ENCODE results near the gene HDGFL2. TPM values are rescaled to one million over a fixed set of nuclear protein-coding genes. Genes with fewer than 3 reads are reported as not detected.

The HDGFL2 gene
- 30.3 TPM for total RNA-seq
- long read RNA-seq, transcript HDGFL2-208 (16 exons, 2,281 nt): major isoform, 46 of 112 reads
- long read RNA-seq, transcript HDGFL2-210 (16 exons, 2,255 nt): minor isoform, 16 of 112 reads
- long read RNA-seq, partial matches to known transcripts: 20 of 112 reads
- long read RNA-seq, other reads (novel, unspliced or antisense): 30 of 112 reads

DNA sequence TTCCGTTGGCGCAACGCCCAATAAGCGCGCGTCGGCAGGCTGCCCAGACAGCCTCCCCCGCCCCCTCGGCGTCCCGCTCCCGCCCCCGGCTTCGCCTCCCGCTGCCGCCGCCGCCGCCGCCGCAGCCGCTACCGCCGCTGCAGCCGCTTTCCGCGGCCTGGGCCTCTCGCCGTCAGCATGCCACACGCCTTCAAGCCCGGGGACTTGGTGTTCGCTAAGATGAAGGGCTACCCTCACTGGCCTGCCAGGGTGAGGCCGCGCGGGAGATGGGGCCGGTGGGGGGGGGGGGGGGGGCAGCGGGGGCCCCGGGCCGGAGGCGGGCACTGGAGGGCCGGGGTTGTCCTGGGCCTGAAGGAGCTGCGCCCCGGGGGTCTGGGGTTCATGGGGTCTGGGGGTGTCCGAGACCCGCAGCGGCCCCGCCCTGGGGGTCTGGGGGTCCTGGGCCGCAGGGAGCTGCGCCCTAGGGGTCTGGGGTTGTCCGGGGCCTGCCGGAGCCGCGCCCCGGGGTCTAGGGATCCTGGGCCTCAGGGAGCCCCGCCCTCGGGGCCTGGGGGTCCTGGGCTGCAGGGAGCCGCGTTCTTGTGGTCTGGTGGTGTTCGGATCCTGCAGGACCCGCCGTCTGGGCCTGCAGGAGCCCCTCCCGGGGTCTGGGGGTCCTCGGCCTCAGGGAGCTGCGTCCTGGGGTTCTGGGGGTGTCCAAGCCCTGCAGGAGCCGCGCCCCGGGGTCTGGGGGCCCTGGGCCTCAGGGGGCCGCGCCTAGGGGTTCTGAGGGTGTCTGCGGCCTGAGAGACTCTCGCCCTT is at the start of gene HDGFL2:
Gene HDGFL2, plus strand, starts transcription at position 124 of the 801 bp plus-strand sequence. Its CDS starts 54 bp downstream, at position 178.
- intact Hi-C loops (cut with micrococcal nuclease): no loop called here
- DNase-seq (peak; percentile 41), ATAC-seq (no peak)

DNA sequence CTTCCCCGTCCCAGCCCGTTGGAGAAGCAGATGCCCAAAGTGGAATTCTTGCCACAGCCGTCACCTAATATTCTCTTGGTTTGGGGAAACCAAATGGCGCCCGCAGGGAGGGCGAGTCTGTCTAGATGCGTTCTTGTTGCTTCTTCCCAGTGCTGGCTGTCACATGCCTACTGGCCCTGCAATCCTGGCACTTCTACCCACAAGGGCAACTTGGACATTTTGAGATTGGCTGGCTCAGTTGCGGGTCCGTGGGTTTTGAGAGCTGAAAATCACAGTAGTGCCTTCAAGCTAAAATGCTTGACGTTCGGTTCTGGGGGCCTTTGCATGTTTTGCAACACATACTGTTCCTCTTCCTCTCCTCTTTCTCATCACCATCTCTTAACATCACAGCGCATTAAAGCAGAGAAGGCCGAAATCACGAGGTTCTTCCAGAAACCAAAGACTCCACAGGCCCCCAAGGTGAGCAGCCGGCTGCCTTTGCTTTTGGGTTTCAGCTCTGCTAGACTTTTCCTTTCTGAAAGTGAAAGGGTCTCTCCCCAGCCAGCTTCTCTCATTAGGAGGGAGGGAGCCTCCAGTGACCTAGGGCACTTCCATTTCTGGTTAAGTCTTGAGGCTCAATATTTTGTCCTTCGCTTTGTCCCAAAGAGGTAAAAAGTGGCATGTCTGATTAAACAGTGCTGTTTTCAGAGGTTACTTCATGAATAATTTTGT is 48.5 kb upstream of the HDGFL2 start:
- intact Hi-C loops (cut with micrococcal nuclease): no loop called here
- no peak for ATAC-seq
- no peak for DNase-seq

DNA sequence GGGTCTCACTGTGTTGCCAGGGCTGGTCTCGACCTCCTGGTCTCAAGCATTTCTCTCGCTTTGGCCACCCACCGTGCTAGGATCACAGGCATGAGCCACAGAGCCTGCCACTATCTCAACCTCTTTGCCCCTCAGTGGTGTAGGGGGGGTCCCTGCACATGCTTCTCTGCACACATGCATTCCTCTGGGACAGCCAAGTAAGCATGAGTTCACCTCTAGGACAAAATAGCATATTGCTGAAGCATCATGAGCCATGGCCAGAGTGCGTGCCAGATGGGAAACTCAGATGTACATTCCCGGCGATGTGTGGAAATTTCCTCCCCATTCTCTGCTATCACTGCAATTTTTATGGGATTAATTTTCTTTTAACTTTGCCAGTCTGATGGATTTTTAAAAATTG is 46.6 kb upstream of the HDGFL2 start:
- no peak for DNase-seq
- intact Hi-C loops (cut with micrococcal nuclease): no loop called here
- no peak for ATAC-seq

DNA sequence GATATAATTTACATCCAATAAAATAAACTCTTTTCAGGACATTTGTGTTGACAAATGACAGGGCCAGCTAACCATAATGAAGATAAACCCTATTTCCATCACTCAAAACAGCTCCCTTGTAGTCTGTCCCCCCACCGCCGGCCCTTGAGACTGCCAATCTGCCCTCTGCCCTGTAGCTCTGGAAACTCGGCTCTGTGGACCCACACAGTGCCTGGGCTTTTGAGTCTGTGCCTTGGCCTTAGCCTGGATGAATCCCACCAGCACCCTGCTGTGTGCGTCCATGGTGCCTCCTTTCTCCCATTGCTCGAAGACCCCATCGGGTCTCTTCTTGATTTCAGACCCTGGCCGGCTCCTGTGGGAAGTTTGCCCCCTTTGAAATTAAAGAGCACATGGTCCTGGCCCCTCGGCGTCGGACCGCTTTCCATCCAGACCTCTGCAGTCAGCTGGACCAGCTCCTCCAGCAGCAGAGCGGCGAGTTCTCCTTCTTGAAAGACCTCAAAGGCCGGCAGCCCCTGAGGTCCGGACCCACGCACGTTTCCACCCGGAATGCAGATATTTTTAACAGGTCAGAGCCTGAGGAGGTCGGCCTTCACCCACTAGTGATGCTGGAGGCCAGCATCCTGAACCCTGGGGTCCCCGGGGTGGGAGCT is 43.6 kb upstream of the HDGFL2 start:
- DNase-seq (no peak), ATAC-seq (no peak)
- intact Hi-C loops (cut with micrococcal nuclease): no loop called here

DNA sequence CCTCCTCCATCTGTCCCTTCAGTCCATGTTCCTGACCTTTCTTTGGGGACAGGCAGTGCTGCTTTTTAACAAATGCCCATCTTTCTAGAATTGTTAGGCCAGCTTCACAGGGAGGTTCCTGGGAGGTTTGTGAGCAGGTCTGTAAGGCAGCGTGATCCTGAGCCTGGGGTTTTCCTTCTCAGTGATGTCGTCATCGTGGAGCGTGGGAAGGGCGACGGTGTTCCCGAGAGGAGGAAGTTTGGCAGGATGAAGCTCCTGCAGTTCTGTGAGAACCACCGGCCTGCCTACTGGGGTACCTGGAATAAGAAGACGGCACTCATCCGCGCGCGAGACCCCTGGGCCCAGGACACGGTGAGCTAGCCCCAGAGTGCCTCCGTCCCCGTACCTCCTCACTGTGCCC is 42.8 kb upstream of the HDGFL2 start:
- intact Hi-C loops (cut with micrococcal nuclease): no loop called here
- DNase-seq (no peak), ATAC-seq (no peak)

DNA sequence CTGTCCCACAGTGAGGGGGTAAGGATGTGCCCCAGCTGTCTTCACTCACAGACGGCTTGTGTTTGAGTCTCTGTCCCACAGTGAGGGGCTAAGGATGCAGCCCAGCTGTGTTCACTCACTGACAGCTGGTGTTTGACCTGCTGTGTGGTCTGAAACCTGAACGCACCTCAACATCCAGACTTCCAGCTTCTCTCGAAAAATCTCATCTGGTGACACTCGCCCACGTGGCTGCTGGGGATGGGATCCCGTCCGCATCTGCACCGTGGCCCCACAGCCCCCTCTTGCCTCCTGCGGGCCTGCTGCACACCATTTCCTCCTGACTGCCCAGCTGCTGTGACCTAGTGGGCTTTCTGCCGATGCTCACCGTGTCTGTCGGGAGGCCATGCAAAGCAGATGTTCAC is 42.3 kb upstream of the HDGFL2 start:
- ATAC-seq (no peak), DNase-seq (no peak)
- intact Hi-C loops (cut with micrococcal nuclease): no loop called here

DNA sequence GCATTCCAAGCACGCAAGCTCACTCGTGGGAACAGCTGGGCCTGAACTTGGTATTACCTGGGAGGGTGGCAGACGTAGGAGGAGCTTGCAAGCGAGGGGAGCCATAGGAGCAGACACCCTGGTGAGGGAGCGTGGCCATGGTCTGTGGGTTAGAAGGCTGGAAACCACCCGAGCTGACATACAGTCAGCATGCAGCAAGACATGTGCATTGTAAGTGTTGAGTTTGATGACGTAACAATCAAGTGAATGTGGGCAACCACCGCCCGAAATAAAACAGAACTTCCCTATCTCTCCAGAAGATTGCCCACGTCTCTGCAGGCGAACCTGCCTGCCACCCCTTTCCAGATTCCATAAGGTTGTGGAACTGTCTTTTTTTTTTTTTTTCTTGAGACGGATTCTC is 41.3 kb upstream of the HDGFL2 start:
- intact Hi-C loops (cut with micrococcal nuclease): no loop called here
- ATAC-seq (no peak), DNase-seq (no peak)

DNA sequence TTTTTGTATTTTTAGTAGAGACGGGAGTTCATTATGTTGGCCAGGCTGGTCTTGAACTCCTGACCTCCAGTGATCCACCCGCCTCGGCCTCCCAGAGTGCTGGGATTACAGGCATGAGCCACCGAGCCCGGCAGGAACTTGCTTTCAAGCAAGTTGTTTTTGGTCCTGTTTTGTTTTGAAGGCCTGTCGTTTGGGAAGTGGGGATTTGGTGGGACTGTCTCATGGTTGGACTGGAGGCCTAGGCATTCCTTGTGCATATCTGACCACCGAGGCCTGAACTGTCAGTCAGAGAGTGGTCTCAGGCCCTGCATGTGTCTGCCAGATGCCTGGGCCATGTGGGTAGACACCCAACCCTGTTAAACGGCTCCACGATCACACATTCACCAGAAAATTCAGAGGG is 40.8 kb upstream of the HDGFL2 start:
- intact Hi-C loops (cut with micrococcal nuclease): no loop called here
- DNase-seq (no peak), ATAC-seq (no peak)

DNA sequence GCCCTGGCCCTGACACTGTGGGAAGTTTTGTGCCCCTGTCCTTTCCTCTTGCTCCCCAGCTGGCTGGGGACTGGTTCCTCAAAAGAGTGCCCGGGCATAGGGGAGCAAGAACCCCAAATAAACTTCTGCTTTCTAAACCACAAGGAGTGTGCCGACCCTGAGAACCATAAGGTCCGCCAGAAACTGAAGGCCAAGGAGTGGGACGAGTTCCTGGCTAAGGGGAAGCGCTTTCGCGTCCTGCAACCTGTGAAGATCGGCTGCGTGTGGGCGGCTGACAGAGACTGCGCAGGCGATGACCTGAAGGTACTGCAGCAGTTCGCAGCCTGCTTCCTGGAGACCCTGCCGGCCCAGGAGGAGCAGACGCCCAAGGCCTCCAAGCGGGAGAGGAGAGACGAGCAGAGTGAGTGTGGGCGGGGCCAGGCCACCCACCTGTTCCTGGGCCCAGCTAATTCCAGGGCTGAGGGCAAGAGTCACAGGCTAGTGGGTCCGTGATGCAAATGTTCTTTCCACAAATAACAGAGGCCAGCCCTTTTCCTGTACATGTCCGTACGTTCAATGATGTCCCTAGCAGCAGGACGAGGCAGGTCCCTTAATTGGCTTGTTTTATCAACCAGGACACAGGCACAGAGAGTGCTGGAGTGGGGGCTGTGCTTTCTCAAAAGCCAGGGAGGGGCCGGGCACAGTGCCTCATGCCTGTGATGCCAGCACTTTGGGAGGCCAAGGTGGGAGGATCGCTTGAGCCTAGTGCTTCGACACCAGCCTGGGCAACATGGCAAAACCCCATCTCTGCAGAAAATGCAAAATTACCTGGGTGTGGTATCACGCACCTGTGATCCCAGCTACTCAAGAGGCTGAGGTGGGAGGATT is 40.1 kb upstream of the HDGFL2 start:
- ATAC-seq (peak; percentile 71), DNase-seq (peak; percentile 30)
- intact Hi-C loops (cut with micrococcal nuclease): no loop called here

DNA sequence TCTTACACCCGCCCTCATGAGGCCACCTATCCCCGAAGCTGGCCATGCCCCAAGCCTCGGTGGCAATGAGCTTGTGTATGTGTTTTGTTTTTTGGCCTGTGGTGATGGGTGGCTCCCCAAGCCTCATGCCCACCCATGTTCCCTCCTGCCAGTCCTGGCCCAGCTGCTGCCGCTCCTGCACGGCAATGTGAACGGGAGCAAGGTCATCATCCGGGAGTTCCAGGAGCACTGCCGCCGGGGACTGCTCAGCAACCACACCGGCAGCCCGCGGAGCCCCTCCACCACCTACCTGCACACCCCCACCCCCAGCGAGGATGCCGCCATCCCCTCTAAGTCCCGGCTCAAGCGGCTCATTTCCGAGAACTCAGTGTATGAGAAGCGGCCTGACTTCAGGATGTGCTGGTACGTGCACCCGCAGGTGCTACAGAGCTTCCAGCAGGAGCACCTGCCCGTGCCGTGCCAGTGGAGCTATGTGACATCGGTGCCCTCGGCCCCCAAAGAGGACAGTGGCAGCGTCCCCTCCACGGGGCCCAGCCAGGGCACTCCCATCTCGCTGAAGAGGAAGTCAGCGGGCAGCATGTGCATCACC is 39.1 kb upstream of the HDGFL2 start:
- ATAC-seq: no peak
- intact Hi-C loops (cut with micrococcal nuclease): no loop called here
- no peak for DNase-seq

DNA sequence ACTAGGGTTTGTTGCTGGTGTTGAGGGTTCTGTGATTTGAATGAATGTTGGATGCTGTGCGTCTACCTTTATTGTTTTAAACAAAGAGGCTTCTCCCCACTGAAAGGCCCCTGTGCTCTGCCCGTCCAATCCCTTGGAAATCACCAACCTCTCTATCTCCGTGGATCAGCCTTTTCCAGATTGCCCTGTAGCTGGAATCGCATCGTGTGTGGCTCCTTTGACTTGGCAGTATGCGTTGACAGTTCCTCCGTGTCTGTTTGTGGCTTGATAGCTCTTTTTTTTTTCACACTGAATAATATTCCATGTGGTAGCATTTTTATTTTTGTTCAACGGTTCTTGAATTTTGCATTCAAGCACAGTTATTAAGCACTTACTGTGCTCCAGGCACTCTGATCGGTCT is 37.7 kb upstream of the HDGFL2 start:
- no peak for ATAC-seq
- intact Hi-C loops (cut with micrococcal nuclease): no loop called here
- no peak for DNase-seq

DNA sequence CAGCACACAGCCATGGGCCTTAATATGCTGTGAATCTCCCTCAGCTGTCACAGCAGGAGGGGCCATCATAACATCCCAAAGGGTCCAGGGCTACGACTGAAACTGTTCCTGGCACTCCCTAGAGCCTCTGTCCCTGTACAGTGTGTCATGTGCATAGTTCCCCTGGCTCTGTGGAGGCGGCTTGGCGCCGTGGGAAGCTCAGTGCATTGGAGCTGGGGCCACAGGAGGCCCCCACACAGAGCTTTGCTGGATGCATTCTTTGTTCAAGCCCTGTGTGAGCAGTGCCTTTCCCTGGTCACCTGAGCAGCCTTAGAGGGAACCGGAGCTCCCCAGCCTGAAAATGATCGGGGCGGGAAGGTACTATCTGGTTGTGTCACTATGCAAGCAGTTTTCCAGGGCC is 35.9 kb upstream of the HDGFL2 start:
- intact Hi-C loops (cut with micrococcal nuclease): no loop called here
- ATAC-seq (no peak), DNase-seq (no peak)

DNA sequence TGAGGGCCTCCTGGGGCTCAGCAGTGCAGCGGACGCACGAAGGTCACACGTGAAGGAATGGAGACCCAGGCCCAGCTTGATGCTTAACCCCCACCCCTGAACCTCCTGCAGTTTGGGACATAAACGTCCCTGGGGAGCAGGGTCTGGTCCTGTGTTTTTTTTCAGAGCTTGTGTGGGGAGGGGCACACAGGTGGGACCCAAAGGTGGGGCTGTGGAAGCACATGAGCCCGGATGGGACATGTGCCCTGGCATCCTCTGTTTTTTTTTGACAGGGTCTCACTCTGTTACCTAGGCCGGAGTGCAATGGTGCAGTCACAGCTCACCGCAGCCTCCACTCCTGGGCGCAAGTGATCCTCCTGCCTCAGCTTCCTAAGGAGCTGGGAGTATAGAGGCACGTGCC is 35.0 kb upstream of the HDGFL2 start:
- intact Hi-C loops (cut with micrococcal nuclease): no loop called here
- no peak for DNase-seq
- no peak for ATAC-seq

DNA sequence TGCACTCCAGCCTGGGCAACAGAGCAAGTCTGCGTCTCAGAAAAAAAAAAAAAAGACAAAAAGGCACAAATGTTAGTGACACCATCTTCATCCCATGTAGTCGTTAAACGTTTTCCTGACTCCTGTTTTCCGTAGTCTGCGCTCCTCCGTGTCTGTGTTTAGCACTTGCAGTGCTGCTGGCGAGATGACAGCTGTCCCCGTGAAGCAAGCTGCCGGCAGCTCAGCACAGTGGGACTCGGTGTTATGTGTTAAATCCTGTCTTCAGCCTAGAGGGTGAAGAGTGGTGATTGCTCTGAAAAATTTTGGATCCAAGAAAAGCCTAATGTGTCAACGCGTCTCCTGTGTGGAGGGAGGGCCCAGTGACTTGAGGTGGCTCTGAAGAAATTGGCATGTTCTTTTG is 32.9 kb upstream of the HDGFL2 start:
- ATAC-seq: no peak
- intact Hi-C loops (cut with micrococcal nuclease): no loop called here
- DNase-seq: no peak

DNA sequence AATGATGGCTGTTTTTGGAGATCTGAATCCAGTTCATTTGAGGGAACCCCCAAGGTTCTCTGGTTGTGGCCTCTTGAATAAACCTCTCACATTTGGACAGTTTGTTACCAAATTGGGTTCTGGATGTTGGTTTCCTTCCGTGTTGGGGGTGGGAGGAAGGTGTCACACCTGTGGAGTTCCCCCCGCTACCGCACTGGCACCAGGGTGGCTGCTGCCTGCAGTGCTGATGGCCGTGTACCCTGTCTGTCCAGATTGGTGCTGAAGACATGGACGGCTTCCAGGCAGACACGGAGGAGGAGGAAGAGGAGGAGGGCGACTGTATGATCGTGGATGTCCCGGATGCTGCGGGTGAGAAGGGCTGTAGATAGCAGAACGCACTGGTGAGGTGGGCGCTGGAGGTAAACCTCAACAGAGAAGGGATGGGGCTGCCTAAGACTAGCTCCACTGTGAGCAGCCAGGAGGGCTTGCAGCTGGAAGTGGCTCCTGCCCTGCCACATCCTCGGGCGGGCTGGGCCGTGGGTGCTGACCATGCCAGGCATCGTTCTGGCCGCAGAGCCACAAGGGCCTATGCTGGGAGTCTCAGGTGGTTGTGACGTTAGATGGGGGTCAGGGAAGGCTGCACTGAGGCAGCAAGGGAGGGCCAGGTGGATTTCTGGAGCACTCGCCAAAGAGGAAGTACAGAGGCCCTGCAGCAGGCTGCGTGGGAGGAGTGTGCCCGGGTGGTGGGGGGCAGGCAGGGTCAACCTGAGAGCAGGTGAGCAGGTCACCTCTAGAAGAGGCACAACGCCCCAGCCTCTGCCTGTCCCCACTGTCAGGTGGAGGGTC is 29.9 kb upstream of the HDGFL2 start:
- intact Hi-C loops (cut with micrococcal nuclease): no loop called here
- ATAC-seq (no peak), DNase-seq (no peak)

DNA sequence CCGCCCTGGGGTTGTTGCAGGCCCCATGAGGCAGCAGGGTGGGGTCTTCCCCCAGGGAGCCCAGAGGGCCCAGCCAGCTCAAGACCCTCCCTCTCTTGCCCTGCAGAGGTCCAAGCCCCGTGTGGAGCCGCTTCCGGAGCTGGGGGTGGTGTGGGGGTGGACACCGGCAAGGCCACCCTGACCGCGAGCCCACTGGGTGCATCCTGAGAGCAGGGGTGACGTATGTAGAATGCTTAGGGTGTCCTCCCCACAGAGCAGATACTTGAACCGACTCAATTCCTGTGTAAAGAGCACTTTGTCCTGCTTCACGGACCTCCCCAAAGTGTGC is 29.3 kb upstream of the HDGFL2 start:
- intact Hi-C loops (cut with micrococcal nuclease): no loop called here
- no peak for ATAC-seq
- DNase-seq: no peak

DNA sequence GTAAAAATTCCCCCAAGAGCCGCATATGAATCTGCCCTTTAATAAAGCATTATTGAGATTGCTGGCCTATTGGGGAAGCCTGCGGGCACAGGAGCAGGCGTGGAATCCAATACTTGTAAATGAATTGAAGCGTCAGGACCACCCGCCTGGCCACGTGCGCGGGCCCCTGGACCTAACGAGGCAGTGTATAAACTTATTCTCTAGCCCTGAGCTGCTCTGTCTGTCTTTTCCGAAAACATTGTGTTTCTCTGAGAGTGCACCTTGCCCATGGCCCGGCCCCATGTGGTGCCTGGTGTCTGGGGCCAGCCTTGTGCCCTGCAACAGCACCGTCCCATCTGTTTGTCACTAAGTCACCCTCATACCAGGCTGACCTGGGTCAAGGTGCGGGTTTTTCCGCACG is 28.9 kb upstream of the HDGFL2 start:
- ATAC-seq (no peak), DNase-seq (no peak)
- intact Hi-C loops (cut with micrococcal nuclease): no loop called here
